HepG2 (cell line): Measurements from ENCODE around the gene CEP63. TPM values are rescaled to one million over a fixed set of nuclear protein-coding genes. Genes with fewer than 3 reads are reported as not detected.

Experiments
- ATAC-seq: fragments of 200-7000 bp; cut with Tn5 transposase; 3 replicates; pipeline ENCODE4 v1.9.1; 2020; ENCODE audit warnings: mild to moderate bottlenecking, moderate library complexity
- BruUV-seq: library from RNA; stranded (reverse); fragments of 400-500 nt; replicated peaks from 2 replicates; lab custom pipeline; 2021; lab: Mats Ljungman, UMichigan
- CTCF ChIA-PET: fragments of 300-600 bp; formaldehyde crosslinking; extraction: SDS; loops from one replicate; lab custom pipeline; 2021; ENCODE audit warnings: low total read pairs, inconsistent platforms, low intra/inter-chr PET ratio; lab: Yijun Ruan, JAX
- POLR2A ChIA-PET: fragments of 350-600 bp; sonication (Branson Sonifier 250); formaldehyde crosslinking; loops from one replicate; lab custom pipeline; 2020; ENCODE audit warnings: antibody characterized with exemption, inconsistent platforms; lab: Yijun Ruan, JAX
- DNase-seq: peaks from one replicate; pipeline ENCODE4 v3.0.0-alpha.2; 2015; ENCODE audit warnings: low spot score
- FAIRE-seq: peaks from 3 replicates; lab custom pipeline; 2011; peaks lifted over from hg19 to GRCh38; lab: Jason Lieb, UNC
- H2AFZ ChIP-seq: one replicate; pipeline ENCODE4 v1.6.1; 2011; ENCODE audit warnings: low read length, inconsistent platforms
- H3K27ac ChIP-seq: fragments of 300-600 bp; 3 replicates; pipeline ENCODE4 v1.8.0; 2011; ENCODE audit warnings: mixed run types, mild to moderate bottlenecking, mixed read lengths, low read length, inconsistent platforms; ENCODE audit not compliant: insufficient read depth; ENCODE audit errors: extremely low read length
- H3K27me3 ChIP-seq, 2 experiments: fragments of 200-600 bp in 1 of 2; 2 replicates in 1 of 2; 3 replicates in 1 of 2; pipeline versions ENCODE4 v1.6.0 to v1.8.0; 2011; ENCODE audit warnings: low read length in 2 of 2, mild to moderate bottlenecking in 2 of 2, moderate library complexity in 2 of 2, inconsistent platforms in 1 of 2; ENCODE audit not compliant: insufficient read depth in 2 of 2, control insufficient read depth in 1 of 2
- H3K36me3 ChIP-seq, 2 experiments: fragments of 200-600 bp in 1 of 2; replicated peaks in 1 of 2; 2 replicates in 1 of 2; 3 replicates in 1 of 2; pipeline versions ENCODE4 v1.5.1 to v1.8.0; 2011; ENCODE audit warnings: low read length in 2 of 2, inconsistent platforms in 1 of 2; ENCODE audit not compliant: insufficient read depth in 2 of 2, control insufficient read depth in 1 of 2
- H3K4me1 ChIP-seq: 2 replicates; pipeline ENCODE4 v1.5.1; 2012; ENCODE audit warnings: low read length, inconsistent platforms; ENCODE audit not compliant: insufficient read depth
- H3K4me2 ChIP-seq: 2 replicates; pipeline ENCODE4 v1.6.0; 2011; ENCODE audit warnings: low read depth, low read length, inconsistent platforms
- H3K4me3 ChIP-seq, 3 experiments: fragments of 200-600 bp in 1 of 3; sonication (generic), shearing (Covaris generic) in 1 of 3; replicated peaks in 1 of 3; 2 replicates each; pipeline ENCODE4 v1.5.1; 2011 to 2016; ENCODE audit warnings: low read length in 3 of 3, inconsistent platforms in 2 of 3, low read depth in 2 of 3, mild to moderate bottlenecking in 2 of 3, control low read depth in 1 of 3, mixed read lengths in 1 of 3; ENCODE audit not compliant: insufficient read depth in 1 of 3
- H3K79me2 ChIP-seq: one replicate; pipeline ENCODE4 v1.6.1; 2011; ENCODE audit warnings: low read length, inconsistent platforms; ENCODE audit not compliant: insufficient read depth
- H3K9ac ChIP-seq: 2 replicates; pipeline ENCODE4 v1.6.0; 2011; ENCODE audit warnings: mild to moderate bottlenecking, low read depth, low read length, inconsistent platforms; ENCODE audit not compliant: insufficient read depth
- H3K9me3 ChIP-seq: 2 replicates; pipeline ENCODE4 v1.5.1; 2012; ENCODE audit warnings: mild to moderate bottlenecking, low read length
- H4K20me1 ChIP-seq: 2 replicates; pipeline ENCODE4 v1.6.0; 2011; ENCODE audit warnings: inconsistent platforms, mild to moderate bottlenecking, low read length, moderate library complexity; ENCODE audit not compliant: insufficient read depth
- ARHGAP35 ChIP-seq: sonication (generic); formaldehyde crosslinking; IDR thresholded peaks from 2 replicates; pipeline ENCODE4 v1.9.0; 2022; ENCODE audit warnings: mild to moderate bottlenecking, inconsistent platforms, moderate library complexity, missing genetic modification reagents, borderline replicate concordance
- ATM ChIP-seq: fragments of 450-650 bp; IDR thresholded peaks from 2 replicates; pipeline ENCODE4 v1.7.1; 2017; ENCODE audit warnings: mild to moderate bottlenecking, borderline replicate concordance
- CBX5 ChIP-seq: sonication (generic); formaldehyde crosslinking; IDR thresholded peaks from 2 replicates; pipeline ENCODE4 v1.4.0; 2020; ENCODE audit warnings: missing genetic modification reagents, borderline replicate concordance
- MATR3 ChIP-seq: sonication (generic); formaldehyde crosslinking; IDR thresholded peaks from 2 replicates; pipeline ENCODE4 v1.4.0; 2020; ENCODE audit warnings: missing genetic modification reagents
- NCOA5 ChIP-seq: sonication (generic); formaldehyde crosslinking; IDR thresholded peaks from 2 replicates; pipeline ENCODE4 v1.4.0; 2020; ENCODE audit warnings: missing genetic modification reagents
- NPAS2 ChIP-seq: sonication (generic); formaldehyde crosslinking; IDR thresholded peaks from 2 replicates; pipeline ENCODE4 v1.8.0; 2022; ENCODE audit warnings: mild to moderate bottlenecking, missing genetic modification reagents, borderline replicate concordance
- SMARCE1 ChIP-seq: fragments of 450-650 bp; IDR thresholded peaks from 2 replicates; pipeline ENCODE4 v1.6.1; 2017; ENCODE audit warnings: borderline replicate concordance
- SP1 ChIP-seq, 2 experiments: fragments of 450-650 bp in 1 of 2; sonication (generic) in 1 of 2; formaldehyde crosslinking in 1 of 2; IDR thresholded peaks; 2 replicates each; pipeline versions ENCODE4 v1.4.0 to v1.6.1; 2016 to 2020; ENCODE audit warnings: missing genetic modification reagents in 1 of 2
- SRY ChIP-seq: sonication (generic); formaldehyde crosslinking; IDR thresholded peaks from 2 replicates; pipeline ENCODE4 v1.8.0; 2022; ENCODE audit warnings: mild to moderate bottlenecking, missing genetic modification reagents
- ZBTB33 ChIP-seq: sonication (generic); formaldehyde crosslinking; IDR thresholded peaks from 2 replicates; pipeline ENCODE4 v1.4.0; 2020; ENCODE audit warnings: missing genetic modification reagents
- ZNF331 ChIP-seq: sonication (generic); formaldehyde crosslinking; IDR thresholded peaks from 2 replicates; pipeline ENCODE4 v1.4.0; 2020; ENCODE audit warnings: missing genetic modification reagents
- ZNF34 ChIP-seq: sonication (generic); formaldehyde crosslinking; IDR thresholded peaks from 2 replicates; pipeline ENCODE4 v1.4.0; 2020; ENCODE audit warnings: mild to moderate bottlenecking, missing genetic modification reagents, borderline replicate concordance
- ZNF556 ChIP-seq: sonication (generic); formaldehyde crosslinking; IDR thresholded peaks from 2 replicates; pipeline ENCODE4 v1.4.0; 2020; ENCODE audit warnings: mild to moderate bottlenecking, missing genetic modification reagents, borderline replicate concordance
- ZNF569 ChIP-seq: sonication (generic); formaldehyde crosslinking; IDR thresholded peaks from 2 replicates; pipeline ENCODE4 v1.5.0; 2020; ENCODE audit warnings: mild to moderate bottlenecking, missing genetic modification reagents, moderate library complexity, borderline replicate concordance
- ZNF713 ChIP-seq: sonication (generic); formaldehyde crosslinking; IDR thresholded peaks from 2 replicates; pipeline ENCODE4 v1.4.0; 2020; ENCODE audit warnings: mild to moderate bottlenecking, missing genetic modification reagents
- WGBS: methylation state at CpG from one replicate; pipeline ENCODE4 v1.1.6; 2017; ENCODE audit warnings: low lambda C conversion rate; 5-methylcytosine and 5-hydroxymethylcytosine counted together
- in situ Hi-C: cut with HindIII; loops from 2 replicates; pipeline ENCODE4 v1.10.0; 2017; ENCODE audit warnings: low pct_unique_long_range_greater_than_20kb; ENCODE audit not compliant: extremely low pct_ligation_motif_present
- intact Hi-C: fragments of 100-400 bp; cut with micrococcal nuclease; formaldehyde crosslinking; loops from one replicate; pipeline ENCODE4 v1.10.0; 2022; ENCODE audit not compliant: unreplicated experiment
- polyA plus RNA-seq, 8 experiments: library from polyadenylated mRNA; depleted of rRNA in 3 of 8; stranded (reverse) in 7 of 8; unstranded in 1 of 8; fragments of >200 nt; fragmentation: Illumina TruSeq in 4 of 8; extraction: Trizol in 4 of 8; gene quantifications; 2 replicates each; pipeline versions ENCODE4 v1.2.1 to v1.2.3, GENCODE V29; 2011 to 2016; ENCODE audit warnings: low read depth in 4 of 8, missing spikeins in 1 of 8, mixed read lengths in 1 of 8; ENCODE audit not compliant: insufficient read depth in 1 of 8
- total RNA-seq, 5 experiments: library from RNA; depleted of rRNA; stranded (reverse); fragments of >200 nt; fragmentation: Illumina TruSeq; extraction: Trizol; gene quantifications; 2 replicates each; pipeline ENCODE4 v1.2.3, GENCODE V29; 2016; ENCODE audit warnings: low read depth in 1 of 5
- TF ChIP-seq, protein P1 (sequence below): sonication (generic); formaldehyde crosslinking; IDR thresholded peaks from 2 replicates; pipeline ENCODE4 v1.5.1; 2020; ENCODE audit warnings: missing genetic modification reagents, mild to moderate bottlenecking, borderline replicate concordance

The CEP63 gene
- total and polyA plus RNA-seq, 2 of the 13 experiments (the other 11 are each of a cell fraction or from before 2014, with no cell fraction given), result 7.2 to 18.4 TPM

GRCh38 chr3:134464689-134465365 is 21.0 kb upstream of the CEP63 start:
- intact Hi-C loops, result no loop called here
- Histone ChIP-seq H3K27me3 (peaks cover 0 to 11% of the 10 kb centered on the region in 2 experiments; a peak in 1 of 5 replicates), H3K4me2 (no peak overlapping the region), H3K27ac (no peak overlapping the region), H4K20me1 (no peaks in the 10 kb centered on the region), H3K9me3 (no peaks in the 10 kb centered on the region), H3K79me2 (no peaks in the 10 kb centered on the region), H3K4me3 (no peak overlapping the region), H3K9ac (no peak overlapping the region), H2AFZ (no peak overlapping the region), H3K36me3 (no peaks in the 10 kb centered on the region), H3K4me1 (no peaks in the 10 kb centered on the region)
- ChIA-PET POLR2A (no interaction called here), CTCF (no interaction called here)
- in situ Hi-C loops, result no loop called here
- FAIRE-seq, result no peak
- no peak for ATAC-seq
- WGBS, result 49% methylated on average over 4 of the region's 8 CpGs
- TF ChIP-seq ZNF713 (CRISPR knock-in tag) (no peak), ZBTB33 (no peak), NCOA5 (CRISPR knock-in tag) (no peak), ZNF569 (CRISPR knock-in tag) (no peak), SRY (CRISPR knock-in tag) (no peak), ATM (no peak), CBX5 (no peak), NPAS2 (no peak), ARHGAP35 (CRISPR knock-in tag) (no peak), MATR3 (CRISPR knock-in tag) (no peak), SP1 (IDR thresholded peaks at IDR 0.05) (no peak), SP1 (CRISPR knock-in tag; IDR thresholded peaks at IDR 0.05) (no peak), SMARCE1 (no peak), ZNF34 (CRISPR knock-in tag) (no peak), ZNF331 (CRISPR knock-in tag) (no peak), ZNF556 (CRISPR knock-in tag) (no peak)
- TF ChIP-seq, protein P1, sequence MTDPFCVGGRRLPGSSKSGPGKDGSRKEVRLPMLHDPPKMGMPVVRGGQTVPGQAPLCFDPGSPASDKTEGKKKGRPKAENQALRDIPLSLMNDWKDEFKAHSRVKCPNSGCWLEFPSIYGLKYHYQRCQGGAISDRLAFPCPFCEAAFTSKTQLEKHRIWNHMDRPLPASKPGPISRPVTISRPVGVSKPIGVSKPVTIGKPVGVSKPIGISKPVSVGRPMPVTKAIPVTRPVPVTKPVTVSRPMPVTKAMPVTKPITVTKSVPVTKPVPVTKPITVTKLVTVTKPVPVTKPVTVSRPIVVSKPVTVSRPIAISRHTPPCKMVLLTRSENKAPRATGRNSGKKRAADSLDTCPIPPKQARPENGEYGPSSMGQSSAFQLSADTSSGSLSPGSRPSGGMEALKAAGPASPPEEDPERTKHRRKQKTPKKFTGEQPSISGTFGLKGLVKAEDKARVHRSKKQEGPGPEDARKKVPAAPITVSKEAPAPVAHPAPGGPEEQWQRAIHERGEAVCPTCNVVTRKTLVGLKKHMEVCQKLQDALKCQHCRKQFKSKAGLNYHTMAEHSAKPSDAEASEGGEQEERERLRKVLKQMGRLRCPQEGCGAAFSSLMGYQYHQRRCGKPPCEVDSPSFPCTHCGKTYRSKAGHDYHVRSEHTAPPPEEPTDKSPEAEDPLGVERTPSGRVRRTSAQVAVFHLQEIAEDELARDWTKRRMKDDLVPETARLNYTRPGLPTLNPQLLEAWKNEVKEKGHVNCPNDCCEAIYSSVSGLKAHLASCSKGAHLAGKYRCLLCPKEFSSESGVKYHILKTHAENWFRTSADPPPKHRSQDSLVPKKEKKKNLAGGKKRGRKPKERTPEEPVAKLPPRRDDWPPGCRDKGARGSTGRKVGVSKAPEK (CRISPR knock-in tag), result no peak
- BruUV-seq, result no TSS peak
- DNase-seq, result no peak
